ENCODE measurements around the gene LOXL3. TPM values are rescaled to one million over a fixed set of nuclear protein-coding genes. Genes with fewer than 3 reads are reported as not detected.
A peak's percentile ranks its signal among the peaks of the same experiment; 100 is the strongest.

The LOXL3 gene
- total and polyA plus RNA-seq, 2 donors (not counting 1 experiment from before 2014, with no cell fraction given) = 0.97 to 1.2 TPM

DNA sequence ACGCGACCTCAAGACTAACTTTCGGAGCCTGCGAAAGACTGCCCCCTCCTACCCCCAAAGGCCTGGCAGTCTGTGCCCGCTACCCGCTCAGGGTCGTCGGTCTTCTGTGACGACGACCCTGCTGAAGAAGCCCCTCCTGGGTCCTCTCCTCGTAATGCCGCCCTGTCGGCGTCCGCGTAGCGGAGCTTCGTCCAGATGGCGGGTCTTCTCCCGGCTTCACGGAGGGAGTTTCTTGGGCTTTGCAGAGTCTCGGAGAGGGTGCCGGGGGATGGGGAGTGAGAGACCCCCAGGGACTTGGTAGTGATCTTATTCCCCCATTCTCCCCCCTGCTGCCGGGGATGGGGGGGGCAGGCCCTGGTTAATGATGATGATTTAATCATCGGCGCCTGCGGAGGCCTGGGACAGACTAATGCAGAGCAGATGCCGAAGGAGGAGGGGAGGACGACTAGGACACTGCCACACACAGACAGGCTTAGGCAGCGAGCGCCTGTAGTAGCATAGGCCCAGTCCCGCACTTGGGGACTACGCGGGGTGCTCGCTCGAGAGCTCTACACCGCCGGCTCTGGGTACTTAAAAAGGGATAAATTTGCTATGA lies 45.7 kb downstream of the LOXL3 start:
- intact Hi-C loops (cut with micrococcal nuclease) = loop anchor here (1.0 to 5.0 kb wide), 7 partner anchors 8 to 144 kb away; partner anchors contain the start of genes AUP1, DOK1, HTRA2 and SEMA4F
- Mint-ChIP-seq H3K27me3 (peaks cover 40% of the 10 kb centered on the region), H3K4me1 (peaks cover 50% of the 10 kb centered on the region), H3K27ac (peak overlapping the region; percentile 99), H3K4me3 (peak overlapping the region; percentile 96), H3K9me3 (ENCODE audit: insufficient read depth) (no peaks in the 10 kb centered on the region)
- ATAC-seq (ENCODE audit: low read depth) (no peak), DNase-seq (no peak)
- Histone ChIP-seq H2AFZ (ENCODE audit: insufficient read depth, low read depth, low read length, poor library complexity, severe bottlenecking) (peak overlapping the region; percentile 90), H3K4me1 (ENCODE audit: control insufficient read depth in 2 of 2, insufficient read depth in 2 of 2, low read length in 2 of 2) (peaks cover 28 to 31% of the 10 kb centered on the region in 2 donors), H3K79me2 (ENCODE audit: control insufficient read depth, insufficient read depth, low read length) (peaks cover 8% of the 10 kb centered on the region), H3K27ac (ENCODE audit: low read length in 2 of 2) (peak overlapping the region; percentile 91 to 96), H3K4me3 (ENCODE audit: control extremely low read depth in 1 of 5, extremely low read depth in 1 of 5, insufficient read depth in 1 of 5, low read depth in 2 of 5, low read length in 4 of 5) (peak overlapping the region; percentile 78 to 97 (median 83)), H3K36me3 (replicated peaks in 1 of 2; ENCODE audit: control extremely low read depth in 1 of 2, control insufficient read depth in 1 of 2, extremely low read depth in 1 of 2, insufficient read depth in 2 of 2, low read length in 1 of 2) (peaks cover 0 to 10% of the 10 kb centered on the region in 2 experiments), H3K27me3 (replicated peaks in 1 of 4; ENCODE audit: control extremely low read depth in 1 of 4, control insufficient read depth in 3 of 4, insufficient read depth in 4 of 4, low read length in 3 of 4) (peaks cover 0 to 55% (median 15%) of the 10 kb centered on the region in 4 experiments), H4K20me1 (ENCODE audit: control insufficient read depth, insufficient read depth, low read length, poor library complexity, severe bottlenecking) (no peaks in the 10 kb centered on the region), H3K9me3 (ENCODE audit: control extremely low read depth in 1 of 3, control insufficient read depth in 2 of 3, insufficient read depth in 1 of 3, low read length in 2 of 3) (peaks cover 0 to 13% (median 0%) of the 10 kb centered on the region in 3 donors), H3K9ac (ENCODE audit: low read length) (peak overlapping the region; percentile 84), H3K4me2 (replicated peaks; ENCODE audit: low read depth, low read length, poor library complexity, severe bottlenecking) (peak overlapping the region; percentile 88)
- POLR2A ChIA-PET = interaction anchor here (0.5 to 2.8 kb wide), 8 partner anchors 9 to 147 kb away, joined by 4 to 13 read pairs (median 5); partner anchors contain the start of genes AUP1, HTRA2 and WBP1
- TF ChIP-seq, protein P1, sequence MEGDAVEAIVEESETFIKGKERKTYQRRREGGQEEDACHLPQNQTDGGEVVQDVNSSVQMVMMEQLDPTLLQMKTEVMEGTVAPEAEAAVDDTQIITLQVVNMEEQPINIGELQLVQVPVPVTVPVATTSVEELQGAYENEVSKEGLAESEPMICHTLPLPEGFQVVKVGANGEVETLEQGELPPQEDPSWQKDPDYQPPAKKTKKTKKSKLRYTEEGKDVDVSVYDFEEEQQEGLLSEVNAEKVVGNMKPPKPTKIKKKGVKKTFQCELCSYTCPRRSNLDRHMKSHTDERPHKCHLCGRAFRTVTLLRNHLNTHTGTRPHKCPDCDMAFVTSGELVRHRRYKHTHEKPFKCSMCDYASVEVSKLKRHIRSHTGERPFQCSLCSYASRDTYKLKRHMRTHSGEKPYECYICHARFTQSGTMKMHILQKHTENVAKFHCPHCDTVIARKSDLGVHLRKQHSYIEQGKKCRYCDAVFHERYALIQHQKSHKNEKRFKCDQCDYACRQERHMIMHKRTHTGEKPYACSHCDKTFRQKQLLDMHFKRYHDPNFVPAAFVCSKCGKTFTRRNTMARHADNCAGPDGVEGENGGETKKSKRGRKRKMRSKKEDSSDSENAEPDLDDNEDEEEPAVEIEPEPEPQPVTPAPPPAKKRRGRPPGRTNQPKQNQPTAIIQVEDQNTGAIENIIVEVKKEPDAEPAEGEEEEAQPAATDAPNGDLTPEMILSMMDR (IDR thresholded peaks at IDR 0.05) = no peak
- no peak for TF ChIP-seq EZH2 (IDR thresholded peaks at IDR 0.05; ENCODE audit: borderline replicate concordance, insufficient read depth, low read depth, low read length, poor library complexity, severe bottlenecking)
- 20% methylated on average over 25 of the region's 38 CpGs for WGBS (ENCODE audit: insufficient coverage)
- CTCF ChIA-PET = interaction anchor here (1.7 to 8.1 kb wide), 5 partner anchors 23 to 80 kb away, joined by 4 to 111 read pairs (median 13); partner anchors contain the start of genes AUP1, CCDC142, HTRA2 and TTC31
